Kidney (tissue), 14 donors: ENCODE data around the gene POMT2. TPM values are rescaled to one million over a fixed set of nuclear protein-coding genes. Genes with fewer than 3 reads are reported as not detected.

Experiments
- DNase-seq, 5 donors: peaks; one replicate each; pipeline ENCODE4 v3.0.0-alpha.2; 2013 to 2020
- FAIRE-seq: peaks from 2 replicates; lab custom pipeline; 2012; peaks lifted over from hg19 to GRCh38; lab: Jason Lieb, UNC
- H3K27ac ChIP-seq, 2 donors: one replicate each; pipeline ENCODE4 v1.7.0; 2013; ENCODE audit warnings: low read depth in 2 of 2, low read length in 2 of 2, inconsistent platforms in 1 of 2
- H3K27me3 ChIP-seq: one replicate; pipeline ENCODE4 v1.7.1; 2013; ENCODE audit warnings: low read length, inconsistent platforms; ENCODE audit not compliant: control insufficient read depth, insufficient read depth
- H3K36me3 ChIP-seq, 3 donors: one replicate each; pipeline versions ENCODE4 v1.7.0 to v1.7.1; 2013; ENCODE audit warnings: low read length in 3 of 3, control low read depth in 1 of 3, inconsistent platforms in 1 of 3; ENCODE audit not compliant: insufficient read depth in 3 of 3, control insufficient read depth in 2 of 3
- H3K4me1 ChIP-seq, 3 donors: one replicate each; pipeline versions ENCODE4 v1.7.0 to v1.7.1; 2013; ENCODE audit warnings: low read length in 3 of 3, inconsistent platforms in 1 of 3, low read depth in 1 of 3; ENCODE audit not compliant: control insufficient read depth in 2 of 3, insufficient read depth in 2 of 3
- H3K4me3 ChIP-seq, 3 donors: one replicate each; pipeline versions ENCODE4 v1.7.0 to v1.8.1; 2013; ENCODE audit warnings: low read length in 3 of 3, control low read depth in 1 of 3, inconsistent platforms in 1 of 3
- H3K9ac ChIP-seq, 3 donors: one replicate each; pipeline versions ENCODE4 v1.7.0 to v1.7.1; 2013; ENCODE audit warnings: low read length in 3 of 3, control low read depth in 1 of 3, inconsistent platforms in 1 of 3
- H3K9me3 ChIP-seq, 3 donors: one replicate each; pipeline versions ENCODE4 v1.7.0 to v1.7.1; 2013; ENCODE audit warnings: low read length in 3 of 3, control low read depth in 1 of 3, inconsistent platforms in 1 of 3; ENCODE audit not compliant: control insufficient read depth in 2 of 3, insufficient read depth in 1 of 3
- CTCF ChIP-seq: IDR thresholded peaks from 3 replicates; pipeline ENCODE4 v1.5.1; 2012; ENCODE audit warnings: mild to moderate bottlenecking, moderate library complexity, borderline replicate concordance; ENCODE audit not compliant: insufficient read depth; ENCODE audit errors: extremely low read depth
- intact Hi-C: fragments of 100-400 bp; cut with DNase I; formaldehyde crosslinking; loops from one replicate; pipeline ENCODE4 v1.11.1; 2022
- polyA plus RNA-seq: library from polyadenylated mRNA; stranded (reverse); fragments of 350-450 nt; fragmentation: Illumina TruSeq; extraction: RNeasy Lipid Tissue Mini Kit (QIAGEN cat#74804); gene quantifications from one replicate; pipeline ENCODE4 v1.2.3, GENCODE V29; 2014; ENCODE audit warnings: low read depth, low replicate concordance; ENCODE audit not compliant: insufficient read depth
- total RNA-seq: library from RNA; stranded (reverse); fragmentation: NEBNext Ultra II Directional; extraction: Animal tissue kit (Norgen Biotek cat#: 25700); gene quantifications from one replicate; pipeline ENCODE4 v1.2.1, GENCODE V29; 2021
- donor health status: control.
- donor health status: control.
- donor health status: control.
- donor health status: control.
- donor health status: control.
- donor health status: DM: yes; HTN: yes; CAD: no.
- donor health status: Normal renal cell carcinoma (clear cell type).

Gene POMT2
- total and polyA plus RNA-seq, 2 donors from 2014 or later = 18.2 to 34.7 TPM

- DNase-seq (no peak), FAIRE-seq (no peak)
Observed at GRCh38 chr14:77250927-77251326, 69.8 kb downstream of the POMT2 start.

GRCh38 chr14:77249286-77249685 lies 71.4 kb downstream of the POMT2 start:
- FAIRE-seq (no peak), DNase-seq (no peak)
- H3K9me3 ChIP-seq = no peaks in the 10 kb centered on the region
- TF ChIP-seq CTCF = no peak
- intact Hi-C loops = no loop called here
- no peak overlapping the region for H3K27ac ChIP-seq
- no peaks in the 10 kb centered on the region for H3K4me1 ChIP-seq
- H3K4me3 ChIP-seq = no peak overlapping the region
- no peak overlapping the region for H3K9ac ChIP-seq
- no peaks in the 10 kb centered on the region for H3K27me3 ChIP-seq
- no peaks in the 10 kb centered on the region for H3K36me3 ChIP-seq

More at GRCh38 chr14:77250927-77251326, 69.8 kb downstream of the POMT2 start:
- Histone ChIP-seq H3K9ac (no peak overlapping the region), H3K4me1 (no peaks in the 10 kb centered on the region), H3K27me3 (no peaks in the 10 kb centered on the region), H3K36me3 (no peaks in the 10 kb centered on the region), H3K9me3 (no peaks in the 10 kb centered on the region), H3K27ac (no peak overlapping the region), H3K4me3 (no peak overlapping the region)
- intact Hi-C loops = no loop called here
- no peak for TF ChIP-seq CTCF

GRCh38 chr14:77248666-77249065 lies 72.0 kb downstream of the POMT2 start:
- Histone ChIP-seq H3K9me3 (no peaks in the 10 kb centered on the region), H3K36me3 (no peaks in the 10 kb centered on the region), H3K9ac (no peak overlapping the region), H3K27ac (no peak overlapping the region), H3K4me3 (no peak overlapping the region), H3K4me1 (no peaks in the 10 kb centered on the region), H3K27me3 (no peaks in the 10 kb centered on the region)
- TF ChIP-seq CTCF = no peak
- DNase-seq = no peak
- no peak for FAIRE-seq
- intact Hi-C loops = no loop called here

GRCh38 chr14:77246784-77247183 lies 73.9 kb downstream of the POMT2 start:
- Histone ChIP-seq H3K27ac (no peak overlapping the region), H3K9me3 (no peaks in the 10 kb centered on the region), H3K36me3 (no peaks in the 10 kb centered on the region), H3K9ac (no peak overlapping the region), H3K4me3 (no peak overlapping the region), H3K4me1 (no peaks in the 10 kb centered on the region), H3K27me3 (no peaks in the 10 kb centered on the region)
- no peak for FAIRE-seq
- no peak for TF ChIP-seq CTCF
- no peak for DNase-seq
- intact Hi-C loops = no loop called here
